ENCODE measurements around the gene SH3TC1. TPM values are rescaled to one million over a fixed set of nuclear protein-coding genes. Genes with fewer than 3 reads are reported as not detected.

SH3TC1 gene
- total and polyA plus RNA-seq, 12 donors: 1.5 to 58.7 (median 22.0) TPM

- intact Hi-C loops (cut with DNase I): no loop called here
- 86 to 91% (median 89%) methylated on average over 12 of the region's 12 CpGs for WGBS, 4 donors
- no peak for DNase-seq
- H3K27me3 ChIP-seq: no peaks in the 10 kb centered on the region
- H3K36me3 ChIP-seq (replicated peaks in 1 of 2): peaks cover 0 to 17% of the 10 kb centered on the region in 2 donors
- H3K4me3 ChIP-seq: no peak overlapping the region
- no peak overlapping the region for H3K27ac ChIP-seq
- peaks cover 9 to 19% of the 10 kb centered on the region in 2 donors for H3K4me1 ChIP-seq (replicated peaks in 1 of 2)
- H3K9me3 ChIP-seq (replicated peaks in 1 of 3): no peaks in the 10 kb centered on the region
- TF ChIP-seq POLR2A (IDR thresholded peaks at IDR 0.05) (no peak), CTCF (IDR thresholded peaks at IDR 0.05) (no peak)
Observed at GRCh38 chr4:8224267-8224974, 25.3 kb downstream of the SH3TC1 start.

GRCh38 chr4:8224975-8225625, 26.0 kb downstream of the SH3TC1 start:
- DNase-seq: no peak
- Histone ChIP-seq H3K36me3 (replicated peaks in 1 of 2) (peaks cover 0 to 12% of the 10 kb centered on the region in 2 donors), H3K9me3 (replicated peaks in 1 of 3) (no peaks in the 10 kb centered on the region), H3K4me1 (replicated peaks in 1 of 2) (peaks cover 9 to 19% of the 10 kb centered on the region in 2 donors), H3K27me3 (no peaks in the 10 kb centered on the region), H3K27ac (no peak overlapping the region), H3K4me3 (no peak overlapping the region)
- WGBS, 4 donors: 67 to 77% (median 76%) methylated on average over 7 to 12 of the region's 12 CpGs
- TF ChIP-seq POLR2A (IDR thresholded peaks at IDR 0.05) (no peak), CTCF (IDR thresholded peaks at IDR 0.05) (no peak)
- intact Hi-C loops (cut with DNase I): no loop called here

- H3K4me3 ChIP-seq: no peak overlapping the region
- no peak overlapping the region for H3K27ac ChIP-seq
- peaks cover 0 to 12% of the 10 kb centered on the region in 2 donors for H3K36me3 ChIP-seq (replicated peaks in 1 of 2)
- intact Hi-C loops (cut with DNase I): no loop called here
- TF ChIP-seq POLR2A (IDR thresholded peaks at IDR 0.05): no peak
- no peak for TF ChIP-seq CTCF (IDR thresholded peaks at IDR 0.05)
- no peak for DNase-seq
- no peaks in the 10 kb centered on the region for H3K27me3 ChIP-seq
- 57 to 62% (median 60%) methylated on average over 10 of the region's 10 CpGs for WGBS, 4 donors
- no peaks in the 10 kb centered on the region for H3K9me3 ChIP-seq (replicated peaks in 1 of 3)
- peaks cover 9 to 19% of the 10 kb centered on the region in 2 donors for H3K4me1 ChIP-seq (replicated peaks in 1 of 2)
Observed at GRCh38 chr4:8225706-8226443, 26.8 kb downstream of the SH3TC1 start.

GRCh38 chr4:8227201-8227770, 28.2 kb downstream of the SH3TC1 start:
- 48 to 92% (median 82%) methylated on average over 2 to 31 of the region's 31 CpGs for WGBS, 4 donors
- peak in 2 of 7 donors; percentile 40 to 58 for DNase-seq
- intact Hi-C loops (cut with DNase I): no loop called here

More at GRCh38 chr4:8227201-8227770, 28.2 kb downstream of the SH3TC1 start:
- H3K27me3 ChIP-seq: no peaks in the 10 kb centered on the region
- no peak for TF ChIP-seq CTCF (IDR thresholded peaks at IDR 0.05)
- no peak for TF ChIP-seq POLR2A (IDR thresholded peaks at IDR 0.05)
- H3K4me1 ChIP-seq (replicated peaks in 1 of 2): peaks cover 9 to 19% of the 10 kb centered on the region in 2 donors
- H3K4me3 ChIP-seq: no peak overlapping the region
- no peaks in the 10 kb centered on the region for H3K9me3 ChIP-seq (replicated peaks in 1 of 3)
- peak overlapping the region in 1 of 5 donors; percentile 63 for H3K27ac ChIP-seq
- H3K36me3 ChIP-seq (replicated peaks in 1 of 2): peaks cover 0 to 12% of the 10 kb centered on the region in 2 donors

Measured in adrenal gland (tissue), 12 donors.